ENCODE measurements around the gene ZNF423.

DNA sequence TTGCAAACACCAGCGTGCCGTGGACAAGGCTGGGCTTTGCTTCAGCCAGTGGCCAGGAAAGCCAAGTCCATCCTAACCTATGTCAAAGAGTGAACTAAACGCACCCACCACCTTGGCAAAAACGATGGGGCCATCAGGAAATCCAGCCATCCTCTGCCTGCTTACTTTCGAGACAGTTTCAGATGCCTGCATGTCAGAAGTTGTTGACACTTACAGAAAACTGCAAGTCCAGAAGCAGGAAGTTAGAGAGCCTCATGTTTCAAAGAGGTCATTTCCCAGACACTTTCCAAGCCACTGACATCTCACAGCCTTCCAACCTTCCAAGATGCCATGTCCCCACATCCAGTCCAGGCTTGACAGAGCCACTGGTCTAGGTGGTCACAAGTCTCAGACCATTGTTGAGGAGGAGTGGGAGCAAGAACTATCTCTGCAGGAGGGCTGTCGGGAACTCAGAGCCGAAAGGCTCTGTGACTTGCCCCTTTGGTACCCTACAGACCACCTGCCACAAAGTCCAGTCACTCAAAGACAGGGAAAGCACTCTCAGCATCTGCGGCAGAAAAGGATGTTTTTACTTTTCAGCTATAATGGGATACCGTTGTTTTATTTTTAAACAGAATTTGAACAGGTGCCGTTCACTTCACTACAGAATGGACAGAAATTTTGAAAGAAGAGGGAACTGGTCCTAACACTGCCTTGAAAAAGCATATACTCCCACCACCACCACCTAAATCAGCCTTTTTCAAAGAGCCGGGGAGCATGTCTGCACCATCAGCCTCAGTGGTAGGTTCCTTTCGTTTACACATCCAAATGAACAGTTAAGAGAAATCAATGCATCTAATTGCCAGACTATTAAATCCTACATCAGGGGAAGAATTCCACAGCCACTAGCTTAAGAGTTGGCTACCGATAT is 5.1 kb downstream of the ZNF423 start:
- TF ChIP-seq, protein P1, sequence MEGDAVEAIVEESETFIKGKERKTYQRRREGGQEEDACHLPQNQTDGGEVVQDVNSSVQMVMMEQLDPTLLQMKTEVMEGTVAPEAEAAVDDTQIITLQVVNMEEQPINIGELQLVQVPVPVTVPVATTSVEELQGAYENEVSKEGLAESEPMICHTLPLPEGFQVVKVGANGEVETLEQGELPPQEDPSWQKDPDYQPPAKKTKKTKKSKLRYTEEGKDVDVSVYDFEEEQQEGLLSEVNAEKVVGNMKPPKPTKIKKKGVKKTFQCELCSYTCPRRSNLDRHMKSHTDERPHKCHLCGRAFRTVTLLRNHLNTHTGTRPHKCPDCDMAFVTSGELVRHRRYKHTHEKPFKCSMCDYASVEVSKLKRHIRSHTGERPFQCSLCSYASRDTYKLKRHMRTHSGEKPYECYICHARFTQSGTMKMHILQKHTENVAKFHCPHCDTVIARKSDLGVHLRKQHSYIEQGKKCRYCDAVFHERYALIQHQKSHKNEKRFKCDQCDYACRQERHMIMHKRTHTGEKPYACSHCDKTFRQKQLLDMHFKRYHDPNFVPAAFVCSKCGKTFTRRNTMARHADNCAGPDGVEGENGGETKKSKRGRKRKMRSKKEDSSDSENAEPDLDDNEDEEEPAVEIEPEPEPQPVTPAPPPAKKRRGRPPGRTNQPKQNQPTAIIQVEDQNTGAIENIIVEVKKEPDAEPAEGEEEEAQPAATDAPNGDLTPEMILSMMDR (IDR thresholded peaks at IDR 0.05; ENCODE audit: low read depth, low read length, poor library complexity, severe bottlenecking) = no peak
- no peak for TF ChIP-seq EZH2phosphoT487 (IDR thresholded peaks at IDR 0.05; ENCODE audit: borderline replicate concordance, low read length)

All from DOHH2 (cell line).